ENCODE measurements around the gene SNX33.
A peak's percentile ranks its signal among the peaks of the same experiment; 100 is the strongest.
"Not testable (repeated sequence)": the region's sequence is repeated elsewhere in the genome, so short reads cannot be mapped to it uniquely, and the experiment has no call there.

Gene SNX33

DNA sequence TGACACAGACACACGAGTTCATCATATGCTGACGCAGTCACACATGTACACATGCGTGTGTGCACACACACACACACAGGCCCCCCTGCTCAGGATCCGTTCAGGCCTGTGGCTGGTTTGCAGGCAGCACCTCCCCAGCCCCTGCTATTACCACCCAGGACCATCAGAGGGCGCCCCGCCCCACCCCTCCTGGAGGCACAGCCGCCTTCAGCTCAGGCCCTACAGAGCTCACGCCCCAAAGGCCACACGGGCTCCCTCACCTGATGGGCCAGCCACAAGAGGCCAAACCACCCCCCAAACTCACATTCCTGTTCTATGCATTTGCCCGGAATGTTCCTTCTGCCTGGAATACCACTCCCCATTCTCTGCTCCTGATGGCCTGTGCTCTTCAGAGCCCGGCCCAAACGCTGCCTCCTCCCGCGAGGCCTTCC is 38.5 kb downstream of the SNX33 start:
- DNase-seq = peak; percentile 93

DNA sequence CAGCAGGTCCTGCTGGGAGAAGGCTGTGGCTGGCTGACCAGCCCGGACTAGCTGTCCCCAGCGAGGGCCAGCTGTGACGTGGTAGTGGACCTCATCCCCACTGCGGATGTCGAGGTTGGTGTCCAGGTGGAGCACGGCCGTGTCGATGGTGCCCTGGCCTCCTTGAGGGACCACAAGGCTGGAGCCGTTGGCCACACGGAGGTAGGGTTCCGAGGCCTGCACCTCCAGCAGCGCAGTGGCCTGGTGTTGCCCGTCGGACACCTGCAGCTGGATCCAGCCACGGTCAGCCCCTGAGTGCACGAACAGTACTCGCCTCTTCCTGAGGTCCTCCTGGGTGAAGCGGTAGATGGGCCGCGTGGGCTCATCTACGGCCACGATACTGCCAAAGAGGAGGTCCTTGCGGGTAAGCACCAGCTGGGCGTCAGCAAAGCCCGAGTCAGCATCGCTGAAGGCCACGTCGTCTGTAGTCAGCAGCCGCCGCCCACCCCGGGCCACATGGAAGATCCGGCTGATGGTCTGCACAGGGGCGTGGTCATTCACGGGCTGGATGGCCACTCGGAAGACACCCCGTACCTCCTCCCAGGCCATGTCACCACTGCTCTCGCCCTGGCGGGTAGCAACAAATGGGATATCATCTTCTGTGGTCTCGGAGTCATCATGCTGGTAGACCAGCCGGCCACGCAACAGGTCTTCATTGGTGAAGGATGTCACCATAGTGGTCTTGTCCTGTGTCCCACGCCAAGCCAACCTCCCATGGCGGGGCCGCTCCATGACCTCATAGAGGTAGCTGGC is 40.0 kb downstream of the SNX33 start:
- no peak for DNase-seq

DNA sequence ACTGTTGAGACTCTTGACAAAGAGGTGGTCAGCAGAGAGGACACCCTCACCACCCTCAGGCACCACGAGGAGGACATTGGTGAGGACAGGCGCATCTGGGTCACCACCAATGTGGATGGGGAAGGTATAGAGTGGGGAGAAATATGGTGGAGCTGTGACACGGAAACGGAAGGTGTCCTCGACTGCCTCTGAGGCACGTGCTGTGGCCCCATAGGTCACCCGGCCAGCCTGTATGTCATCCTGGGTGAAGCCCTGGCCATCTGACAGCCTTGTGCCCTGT is 40.5 kb downstream of the SNX33 start:
- no peak for DNase-seq

DNA sequence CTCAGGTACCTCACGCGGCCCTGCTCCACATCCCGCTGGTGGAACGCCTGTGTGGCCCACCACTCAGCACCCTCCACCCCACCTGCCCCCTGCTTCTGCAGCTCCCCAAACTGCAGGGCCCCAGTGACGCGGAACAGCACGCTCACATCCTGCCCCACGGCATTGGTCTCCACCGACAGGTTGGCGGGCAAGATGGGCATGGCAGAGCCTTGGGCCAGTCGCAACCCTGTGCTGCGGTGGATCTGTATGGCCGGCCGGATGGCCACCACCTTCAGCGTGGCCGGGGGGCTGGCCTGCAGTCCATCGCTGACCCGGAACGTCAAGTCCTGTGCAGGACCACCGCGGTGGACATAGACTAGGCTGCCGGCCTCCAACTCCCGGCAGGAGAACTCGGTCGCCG is 41.1 kb downstream of the SNX33 start:
- DNase-seq = no peak

DNA sequence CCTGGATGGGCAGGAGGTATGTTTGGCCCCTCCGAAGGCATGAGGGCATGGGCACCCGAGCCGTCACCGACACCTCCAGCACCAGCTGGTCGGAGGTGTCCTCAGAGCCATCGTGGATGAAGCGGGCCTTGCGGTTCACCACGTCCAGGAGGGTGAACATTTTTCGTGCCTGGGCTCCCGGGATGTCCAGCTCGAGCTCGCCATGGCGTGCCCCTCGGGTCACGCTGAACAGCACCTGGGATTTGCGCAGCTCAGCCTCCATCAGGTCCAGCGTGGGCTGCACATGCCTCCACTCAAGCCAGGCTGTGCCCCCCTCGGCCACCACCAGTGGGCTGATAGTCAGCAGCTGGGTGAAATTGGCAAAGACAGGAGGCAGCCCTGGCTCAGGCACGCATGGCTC is 41.7 kb downstream of the SNX33 start:
- not testable (repeated sequence) for DNase-seq

DNA sequence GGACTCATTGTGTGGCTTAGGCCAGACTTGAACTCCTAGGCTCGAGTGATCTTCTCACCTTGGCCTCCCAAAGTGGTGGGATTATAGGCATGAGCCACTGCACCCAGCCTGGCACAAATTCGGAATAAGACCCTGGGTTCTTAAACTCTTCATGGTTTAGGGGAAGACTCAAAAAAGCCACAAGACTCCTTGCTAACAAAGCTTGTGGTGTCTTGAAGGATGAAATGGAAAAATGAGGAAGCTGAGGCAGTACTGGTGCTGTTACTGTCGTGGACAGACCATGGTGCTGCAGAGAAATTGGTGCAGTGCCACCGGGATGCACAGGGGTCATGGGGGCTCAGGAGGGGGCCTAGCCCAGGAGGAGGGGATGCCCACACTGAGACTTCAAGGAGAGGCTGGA is 44.6 kb downstream of the SNX33 start:
- DNase-seq = not testable (repeated sequence)

DNA sequence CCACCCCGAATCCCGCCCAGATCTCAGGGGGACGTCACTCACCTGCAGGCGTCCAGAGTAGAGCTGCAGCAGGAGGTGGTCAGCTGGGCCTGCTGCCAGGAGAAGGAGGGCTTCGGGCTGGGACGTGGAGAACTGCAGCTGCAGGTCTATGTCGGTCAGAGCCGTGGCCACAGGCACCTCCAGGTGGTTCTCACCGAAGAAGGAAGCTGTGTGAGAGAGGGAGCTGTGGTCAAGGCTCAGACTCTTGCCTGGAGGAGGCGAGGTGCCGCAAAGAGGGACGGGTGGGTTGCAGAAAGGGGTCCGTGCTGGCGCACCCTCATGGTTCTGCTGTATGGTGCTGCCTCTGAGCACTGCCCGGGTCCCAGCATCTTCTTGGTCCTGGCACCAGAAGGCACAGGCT is 45.3 kb downstream of the SNX33 start:
- DNase-seq = not testable (repeated sequence)

DNA sequence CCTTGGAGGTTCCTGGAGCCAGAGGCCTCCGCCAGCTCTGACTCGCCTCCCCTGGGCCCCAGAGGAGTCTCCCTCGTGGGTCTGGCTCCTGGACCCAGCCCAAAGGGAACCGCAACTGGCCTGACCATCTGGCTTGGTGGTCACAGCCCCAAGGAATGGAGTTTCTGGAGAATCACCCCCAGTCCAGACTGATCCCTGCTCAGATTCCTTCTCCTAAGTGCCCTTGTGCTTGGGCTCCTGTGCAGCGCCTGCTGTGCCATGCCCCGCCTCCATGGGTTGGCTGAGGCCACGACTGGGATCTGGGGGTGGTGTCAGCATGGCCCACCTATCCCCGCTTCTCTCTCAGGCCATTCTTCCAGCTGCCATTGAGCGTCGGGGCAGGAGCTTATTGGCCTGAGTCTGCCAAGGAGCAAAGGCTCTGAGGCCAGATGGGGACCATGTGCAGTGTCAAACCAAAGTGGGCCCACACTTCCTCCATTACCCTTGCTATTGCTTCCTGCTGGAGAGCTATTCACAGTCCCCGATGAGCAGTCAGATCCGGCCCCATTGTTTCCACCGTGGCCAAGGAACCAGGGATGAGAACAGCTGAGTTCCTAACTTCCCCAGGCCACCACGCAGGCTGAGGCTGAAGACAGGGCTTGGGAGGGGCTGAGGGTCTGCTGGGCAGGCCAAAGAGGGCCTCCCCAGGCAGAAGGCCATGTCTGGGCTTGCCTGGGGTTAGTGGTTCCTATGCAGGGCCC is 46.0 kb downstream of the SNX33 start:
- no peak for DNase-seq

DNA sequence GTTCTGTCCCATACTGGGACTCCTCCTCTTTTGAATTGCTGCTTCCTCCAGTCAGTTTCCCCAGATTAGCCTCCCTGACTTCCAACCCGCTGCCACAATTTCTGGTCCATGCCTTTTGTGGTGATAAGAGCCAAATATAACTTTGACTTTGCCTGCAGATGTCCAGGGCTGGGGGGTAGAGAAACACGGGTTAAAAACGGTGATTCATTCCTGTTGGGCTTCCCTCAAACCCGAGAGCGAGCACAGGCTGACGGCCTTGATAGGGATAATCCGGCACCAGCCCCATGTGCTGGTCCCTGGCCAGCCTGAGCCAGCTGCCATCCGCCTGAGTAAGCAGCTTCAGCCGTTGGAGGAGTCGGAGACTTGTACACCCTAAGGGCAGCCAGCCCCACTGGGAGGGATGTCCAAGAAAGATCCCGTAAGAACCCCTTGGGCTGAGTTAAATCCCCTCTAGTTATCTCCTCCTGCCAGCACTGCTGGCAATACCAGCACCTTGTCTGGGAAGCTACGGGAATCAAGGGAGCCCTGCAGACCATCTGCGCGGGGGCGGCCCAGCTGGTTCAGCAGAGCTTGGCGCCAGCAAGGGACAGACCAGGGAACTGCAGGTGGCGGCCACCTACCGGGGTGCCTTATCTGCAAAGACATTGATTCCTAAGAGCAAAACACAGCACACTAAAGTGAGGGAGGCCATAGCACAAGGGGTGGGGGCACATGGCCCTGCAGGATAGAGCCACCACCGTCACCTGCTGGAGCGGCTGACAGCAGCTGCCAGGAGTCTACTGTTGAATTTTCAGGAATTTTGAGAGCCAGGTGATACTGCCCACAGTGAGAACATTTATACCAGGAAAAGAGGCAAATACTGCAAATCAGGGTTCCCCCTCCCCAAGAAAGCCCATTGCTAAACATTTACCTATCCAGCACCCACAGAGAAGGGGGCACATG is 46.8 kb downstream of the SNX33 start:
- no peak for DNase-seq

DNA sequence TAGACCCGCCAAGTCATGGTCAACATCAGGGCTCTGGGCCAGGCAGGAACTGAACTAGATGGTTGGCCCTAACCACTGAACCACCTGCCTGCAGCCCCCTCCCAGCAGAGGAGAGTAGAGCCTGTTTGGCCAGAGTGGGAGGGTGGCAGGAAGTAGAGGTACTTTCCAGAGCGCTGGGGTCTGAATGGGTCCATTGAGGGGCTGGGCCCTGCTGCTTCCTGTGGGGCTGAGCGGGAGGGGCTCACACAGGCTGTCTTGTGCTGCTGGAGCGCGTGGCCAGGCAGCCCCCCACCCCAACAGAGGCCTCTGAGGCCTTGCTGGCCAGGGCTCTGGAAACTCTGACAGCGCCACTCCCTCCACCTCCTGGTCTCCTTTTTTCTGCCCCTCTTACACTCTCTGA is 47.5 kb downstream of the SNX33 start:
- DNase-seq = no peak

DNA sequence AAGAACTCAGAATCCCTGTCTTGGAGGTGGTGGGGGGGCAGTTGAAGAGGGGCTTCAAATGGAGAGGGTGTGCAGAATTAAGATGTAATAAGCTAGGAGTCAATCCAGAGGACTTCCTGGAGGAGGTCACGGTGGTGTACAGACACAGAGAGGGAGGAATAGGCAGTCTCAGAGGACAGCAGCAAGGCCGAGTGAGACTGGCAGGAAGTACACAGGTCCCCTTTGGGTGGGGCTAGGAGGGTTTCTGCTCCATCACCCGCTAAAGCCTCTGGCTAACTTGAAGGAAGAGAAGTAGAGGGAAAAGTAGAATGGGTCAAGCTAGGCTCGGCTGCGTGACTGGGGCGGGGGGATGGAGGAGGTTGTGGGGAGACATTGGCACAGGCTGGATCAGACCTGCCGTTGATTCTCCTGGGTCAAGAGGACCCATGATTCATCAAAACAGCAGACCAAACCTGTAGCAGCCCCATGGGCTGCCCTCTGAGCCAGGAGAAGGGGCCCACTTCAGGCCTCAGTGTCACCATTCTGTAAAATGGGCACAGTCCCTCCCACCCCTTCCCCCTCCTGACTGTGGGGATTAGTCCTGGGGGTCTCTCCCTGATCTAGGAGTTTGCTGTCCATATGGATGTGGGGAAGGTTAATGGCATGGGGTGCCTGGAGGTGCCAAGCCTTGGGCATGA is 48.1 kb downstream of the SNX33 start:
- DNase-seq = no peak

DNA sequence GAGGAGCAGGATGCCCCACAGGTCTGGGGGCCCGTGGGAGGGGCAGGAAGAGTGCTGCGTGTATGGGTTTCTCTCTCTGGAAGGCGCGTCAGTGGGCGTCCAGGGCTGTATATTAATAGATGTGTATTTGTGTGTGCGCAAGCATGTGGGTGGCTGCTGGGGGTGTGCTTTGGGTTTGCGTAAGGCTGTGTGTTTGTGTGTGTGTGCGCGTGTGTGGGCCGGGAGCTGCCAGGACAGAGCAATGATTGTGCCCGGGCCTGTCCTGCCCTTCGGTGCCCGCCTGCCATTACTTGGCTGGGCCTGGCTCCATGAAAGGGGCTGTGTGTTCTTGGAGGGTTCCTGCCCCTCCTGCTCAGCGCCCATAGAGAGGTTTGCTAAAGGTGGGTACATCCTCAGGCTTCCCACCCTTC is 48.6 kb downstream of the SNX33 start:
- DNase-seq = no peak

DNA sequence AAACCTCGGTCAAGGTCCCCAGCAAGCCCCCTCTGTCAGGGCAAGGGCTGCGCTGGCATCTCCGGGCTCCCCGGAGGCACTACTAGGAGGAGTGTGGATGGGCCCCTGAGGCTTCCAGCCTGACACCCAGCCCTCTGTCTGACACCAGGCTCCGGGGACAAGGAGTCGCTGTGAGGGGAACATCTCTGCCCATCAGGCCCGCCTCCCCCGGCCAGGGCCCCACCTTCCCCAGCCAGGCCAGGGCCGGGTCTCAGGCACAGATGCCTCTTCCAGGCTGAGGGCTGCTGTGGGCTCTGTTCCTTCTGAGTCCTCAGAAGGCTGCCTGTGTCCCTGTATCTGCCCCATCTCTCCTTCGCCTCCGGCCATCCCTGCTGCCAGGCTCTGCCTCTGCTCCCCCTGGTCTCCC is 49.1 kb downstream of the SNX33 start:
- DNase-seq = no peak

DNA sequence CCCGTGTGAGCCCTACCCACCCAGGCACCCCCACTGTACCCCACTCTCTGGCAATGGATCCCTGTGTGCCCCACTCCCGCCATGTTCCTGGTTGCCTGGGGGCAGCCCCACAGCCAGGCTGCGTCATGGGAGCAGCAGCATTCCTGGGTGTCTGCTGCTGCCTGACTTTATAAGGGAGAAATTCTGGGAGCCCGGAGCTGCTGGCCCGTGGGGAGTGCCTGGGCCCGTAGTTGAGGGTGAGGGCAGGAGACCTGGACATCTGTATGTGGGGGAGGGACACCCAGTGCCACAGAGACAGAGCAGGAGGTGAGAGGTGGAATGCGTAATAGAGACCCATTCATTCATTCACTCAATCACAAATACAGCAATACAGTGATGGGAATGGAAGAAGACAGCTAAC is 49.8 kb downstream of the SNX33 start:
- no peak for DNase-seq

DNA sequence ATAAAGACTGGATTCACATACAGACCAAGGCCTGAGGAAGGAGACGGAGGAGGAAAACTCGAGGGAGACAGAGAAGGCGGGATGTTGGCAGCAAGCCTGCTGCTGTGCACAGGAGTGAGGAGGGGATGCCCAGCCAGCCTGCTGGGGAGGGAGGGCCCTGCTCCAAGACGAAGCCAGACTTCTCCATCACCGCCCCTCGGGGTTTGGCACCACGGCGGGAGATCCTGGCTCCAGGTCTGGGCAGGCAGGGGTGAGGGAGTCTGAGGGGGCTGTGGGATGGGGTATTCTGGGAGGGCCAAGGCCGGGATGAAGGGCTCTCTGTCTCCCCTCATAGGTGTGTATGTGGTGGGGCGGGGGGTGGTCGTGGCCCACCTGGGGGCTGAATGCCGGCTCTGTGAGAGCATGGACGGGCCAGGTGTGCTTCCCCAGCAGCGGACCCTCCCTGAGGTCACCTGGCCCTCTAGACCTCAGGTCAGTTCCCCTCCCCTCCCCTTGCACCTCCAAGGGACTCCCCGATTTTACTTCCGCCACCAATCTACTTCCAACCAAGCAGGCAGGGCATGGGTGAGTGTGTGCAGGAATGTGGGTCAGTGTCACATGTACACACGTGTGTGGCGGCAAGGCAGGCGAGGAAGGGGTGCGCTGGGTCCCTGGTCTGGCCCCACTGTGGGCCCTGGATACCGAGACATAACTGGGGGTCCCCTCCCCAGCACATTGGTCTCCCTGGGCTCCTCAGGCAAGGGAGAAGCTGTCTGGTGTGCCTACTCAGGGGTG is 50.4 kb downstream of the SNX33 start:
- not testable (repeated sequence) for DNase-seq

DNA sequence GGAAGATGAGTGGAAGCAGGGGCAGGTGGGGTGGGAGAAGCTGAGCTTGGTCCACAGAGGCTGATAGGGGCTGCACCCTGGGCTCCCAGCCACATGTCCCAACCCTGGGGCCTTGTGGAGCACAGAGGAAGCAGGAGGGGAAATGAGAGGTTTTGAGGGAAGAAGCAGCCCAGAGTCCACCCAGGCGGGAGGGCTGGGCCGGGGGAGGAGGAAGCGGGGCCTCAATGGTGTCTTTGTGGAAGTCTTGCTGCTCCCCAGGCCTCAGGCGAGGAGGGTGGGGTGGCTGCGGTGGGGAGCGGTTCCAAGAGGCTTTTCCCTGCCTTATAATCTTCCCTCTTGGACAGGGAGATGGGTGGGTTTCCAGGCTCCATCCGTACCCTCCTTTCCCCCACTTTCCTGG is 51.8 kb downstream of the SNX33 start:
- not testable (repeated sequence) for DNase-seq

DNA sequence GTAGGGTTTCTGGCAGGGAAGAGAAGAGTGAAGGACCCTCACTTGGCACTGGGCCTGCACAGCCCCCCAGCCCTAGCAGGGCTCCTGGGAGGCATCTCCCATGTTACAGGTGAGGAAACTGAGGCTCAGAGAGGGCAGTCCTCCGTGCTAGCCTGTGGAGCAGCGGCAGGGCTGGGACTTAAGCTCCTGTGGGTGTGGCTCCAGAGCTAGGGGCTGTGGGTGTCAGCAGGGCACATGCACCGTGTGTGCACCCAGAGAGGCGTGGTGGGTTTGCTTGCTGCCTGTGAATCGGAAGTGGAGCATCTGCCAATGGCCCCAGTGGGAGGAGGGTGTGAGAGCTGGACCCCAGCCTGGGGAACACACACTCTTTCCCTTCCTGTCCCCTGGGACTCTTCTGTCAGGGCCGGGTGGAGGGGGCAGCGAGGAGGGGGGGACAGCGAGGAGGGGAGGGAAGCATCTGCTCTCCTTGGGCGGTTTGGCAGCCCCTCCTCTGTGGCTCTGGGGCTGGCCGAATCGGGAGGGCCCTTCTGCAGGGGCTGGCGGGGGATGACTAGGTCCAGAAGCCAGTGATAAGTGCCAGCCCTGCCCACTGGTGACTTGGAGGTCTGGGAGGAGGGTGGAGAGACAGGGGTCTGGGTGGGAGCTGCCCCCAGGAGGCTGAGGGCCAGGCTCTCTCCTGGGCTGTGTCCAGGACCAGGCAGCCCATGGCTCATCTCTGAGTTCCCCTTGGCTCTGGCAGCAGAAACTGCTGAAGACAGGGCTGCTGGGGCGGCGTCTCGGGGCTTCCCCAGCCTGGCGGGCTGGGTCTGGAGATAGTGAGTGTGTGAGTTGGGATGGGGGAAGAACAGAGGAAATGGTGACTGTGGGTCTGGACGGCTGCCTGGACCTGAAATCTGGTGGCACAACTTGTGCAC is 52.5 kb downstream of the SNX33 start:
- DNase-seq = peak; percentile 44

DNA sequence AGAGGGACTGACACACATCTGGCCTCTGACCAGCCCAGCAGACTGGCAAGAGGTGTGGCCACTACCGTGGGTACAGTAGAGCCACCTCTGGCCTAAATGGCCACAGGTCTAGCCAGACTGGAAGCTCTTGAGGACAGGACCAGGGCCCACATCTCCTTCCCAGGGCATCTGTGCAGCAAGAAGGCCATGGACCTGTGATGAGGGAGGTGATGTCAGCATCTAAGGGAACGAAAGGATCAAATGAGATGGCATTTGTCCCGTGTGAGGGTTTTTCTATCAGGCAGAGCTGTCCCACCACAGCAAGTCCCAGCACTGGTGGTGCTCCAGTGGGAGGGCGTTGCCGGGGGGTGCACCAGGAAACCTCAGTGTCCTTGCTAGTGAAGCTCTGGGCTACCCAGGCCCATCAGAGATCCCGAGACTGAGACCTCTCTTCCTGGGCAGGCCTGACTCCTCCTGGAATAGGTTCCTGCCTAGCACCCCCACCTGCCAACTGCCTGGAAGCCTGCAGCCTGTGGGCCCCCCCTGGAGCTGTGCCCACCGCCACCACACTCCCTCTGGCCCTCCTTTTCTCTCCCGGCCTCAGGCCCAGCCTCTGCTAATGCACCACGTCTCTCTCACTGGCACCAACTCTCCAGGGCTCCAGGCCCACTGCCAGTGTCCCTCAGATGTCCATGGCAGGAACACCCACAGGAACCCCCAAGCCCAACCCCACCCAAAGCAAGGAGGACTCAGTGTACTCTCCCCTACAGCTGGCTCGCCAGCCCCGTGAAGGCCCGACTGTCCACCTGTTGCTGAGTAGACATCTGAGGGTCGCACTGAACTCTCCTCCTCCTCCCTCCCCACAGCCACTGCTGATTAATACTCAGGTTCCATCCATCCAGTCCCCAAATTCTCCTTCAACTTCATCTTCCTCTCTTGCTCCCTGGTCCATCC is 53.6 kb downstream of the SNX33 start:
- DNase-seq = not testable (repeated sequence)

DNA sequence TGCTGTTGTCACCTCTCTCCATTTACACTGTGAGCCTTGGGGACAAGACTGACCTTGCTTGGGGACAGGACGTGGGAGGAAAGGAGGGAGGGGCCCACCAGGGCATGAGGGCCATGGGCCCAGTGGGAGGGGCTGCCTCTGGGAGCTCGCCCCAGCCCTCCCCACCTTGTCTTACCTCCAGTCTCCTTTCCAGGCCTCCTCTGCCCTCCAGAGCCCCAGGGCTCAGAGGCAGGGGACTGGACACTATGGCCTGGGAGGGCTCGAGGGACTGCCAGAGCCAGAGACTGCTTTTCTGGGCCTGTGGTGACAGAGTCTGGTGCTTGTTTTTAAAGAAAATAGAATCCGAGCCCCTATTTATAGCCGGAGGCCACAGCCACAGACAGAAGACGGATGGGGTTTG is 54.7 kb downstream of the SNX33 start:
- DNase-seq = no peak
